Anterior cingulate cortex (tissue), 58 donors: ENCODE data around the gene RIMBP3C.
A peak's percentile ranks its signal among the peaks of the same experiment; 100 is the strongest.
"Not testable (repeated sequence)": the region's sequence is repeated elsewhere in the genome, so short reads cannot be mapped to it uniquely, and the experiment has no call there.

Source experiments
- DNase-seq, 58 donors: peaks; one replicate each; lab custom pipeline; 2025; lab: John Stamatoyannopoulos, UW

The RIMBP3C gene, protein sequence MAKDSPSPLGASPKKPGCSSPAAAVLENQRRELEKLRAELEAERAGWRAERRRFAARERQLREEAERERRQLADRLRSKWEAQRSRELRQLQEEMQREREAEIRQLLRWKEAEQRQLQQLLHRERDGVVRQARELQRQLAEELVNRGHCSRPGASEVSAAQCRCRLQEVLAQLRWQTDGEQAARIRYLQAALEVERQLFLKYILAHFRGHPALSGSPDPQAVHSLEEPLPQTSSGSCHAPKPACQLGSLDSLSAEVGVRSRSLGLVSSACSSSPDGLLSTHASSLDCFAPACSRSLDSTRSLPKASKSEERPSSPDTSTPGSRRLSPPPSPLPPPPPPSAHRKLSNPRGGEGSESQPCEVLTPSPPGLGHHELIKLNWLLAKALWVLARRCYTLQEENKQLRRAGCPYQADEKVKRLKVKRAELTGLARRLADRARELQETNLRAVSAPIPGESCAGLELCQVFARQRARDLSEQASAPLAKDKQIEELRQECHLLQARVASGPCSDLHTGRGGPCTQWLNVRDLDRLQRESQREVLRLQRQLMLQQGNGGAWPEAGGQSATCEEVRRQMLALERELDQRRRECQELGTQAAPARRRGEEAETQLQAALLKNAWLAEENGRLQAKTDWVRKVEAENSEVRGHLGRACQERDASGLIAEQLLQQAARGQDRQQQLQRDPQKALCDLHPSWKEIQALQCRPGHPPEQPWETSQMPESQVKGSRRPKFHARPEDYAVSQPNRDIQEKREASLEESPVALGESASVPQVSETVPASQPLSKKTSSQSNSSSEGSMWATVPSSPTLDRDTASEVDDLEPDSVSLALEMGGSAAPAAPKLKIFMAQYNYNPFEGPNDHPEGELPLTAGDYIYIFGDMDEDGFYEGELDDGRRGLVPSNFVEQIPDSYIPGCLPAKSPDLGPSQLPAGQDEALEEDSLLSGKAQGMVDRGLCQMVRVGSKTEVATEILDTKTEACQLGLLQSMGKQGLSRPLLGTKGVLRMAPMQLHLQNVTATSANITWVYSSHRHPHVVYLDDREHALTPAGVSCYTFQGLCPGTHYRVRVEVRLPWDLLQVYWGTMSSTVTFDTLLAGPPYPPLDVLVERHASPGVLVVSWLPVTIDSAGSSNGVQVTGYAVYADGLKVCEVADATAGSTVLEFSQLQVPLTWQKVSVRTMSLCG (N-terminal part only)

DNA sequence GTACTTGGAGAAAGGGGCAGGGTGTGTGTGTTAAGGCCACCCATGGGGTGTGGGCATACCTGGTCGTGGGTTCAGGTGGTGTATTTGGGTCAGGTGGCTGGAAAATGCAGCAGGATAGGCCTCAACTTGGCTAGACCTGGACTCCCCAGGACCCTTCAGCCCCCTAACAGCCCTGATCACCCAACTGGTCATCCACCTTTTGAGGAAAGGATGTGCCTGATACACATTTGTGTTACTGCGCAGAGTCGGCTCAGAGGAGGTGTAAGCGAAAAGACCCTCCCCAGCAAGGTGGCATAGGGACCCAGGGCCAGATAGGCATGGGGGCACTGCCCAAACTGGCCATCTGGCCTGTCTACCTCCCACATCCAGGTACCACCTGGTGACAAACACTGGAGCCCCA lies at the start of gene RIMBP3C:
Gene RIMBP3C (minus strand): TSS at position 101 of the 400 bp plus-strand sequence. CDS start 485 bp downstream, outside the sequence.
- DNase-seq: not testable (repeated sequence)

DNA sequence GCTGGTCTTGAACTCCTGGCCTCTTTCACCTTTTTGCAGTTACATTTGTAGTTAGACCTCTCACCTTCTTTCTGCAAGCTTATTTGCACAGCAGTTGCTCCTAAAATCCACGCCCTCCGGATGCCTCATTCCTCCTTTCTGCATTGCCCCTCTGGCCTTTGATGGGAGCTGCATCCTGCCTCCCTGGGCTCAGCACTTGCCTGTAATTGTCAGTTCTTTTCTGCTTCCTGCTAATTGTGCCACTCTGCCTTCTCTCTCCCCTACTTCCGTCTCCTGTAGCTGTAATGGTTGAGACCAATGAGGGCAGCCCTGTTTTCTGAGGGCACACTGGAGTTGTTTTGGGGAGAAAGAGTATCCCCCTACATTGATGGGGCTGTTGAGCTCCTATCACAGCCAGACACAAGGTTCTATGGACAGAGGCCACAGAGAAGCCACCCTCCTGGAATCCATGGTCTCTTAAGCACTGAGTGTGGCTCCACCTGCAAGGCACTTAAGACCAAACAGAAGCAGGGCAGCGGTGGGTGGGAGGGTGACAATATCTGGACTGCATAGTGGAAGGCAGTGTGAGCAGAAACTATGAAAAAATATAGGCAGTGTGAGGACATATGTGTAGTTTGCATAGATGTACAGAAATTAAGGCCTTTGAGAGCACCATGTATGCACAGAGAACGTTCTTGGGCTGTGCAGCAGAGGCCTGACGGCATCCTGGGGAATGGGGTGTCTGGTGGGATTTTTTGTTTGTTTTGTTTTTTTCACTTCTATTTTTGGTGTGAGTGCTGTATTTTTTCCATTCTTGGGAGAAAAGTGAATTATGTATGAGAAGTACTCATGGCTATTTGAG lies 48.0 kb upstream of the RIMBP3C start:
- no peak for DNase-seq

DNA sequence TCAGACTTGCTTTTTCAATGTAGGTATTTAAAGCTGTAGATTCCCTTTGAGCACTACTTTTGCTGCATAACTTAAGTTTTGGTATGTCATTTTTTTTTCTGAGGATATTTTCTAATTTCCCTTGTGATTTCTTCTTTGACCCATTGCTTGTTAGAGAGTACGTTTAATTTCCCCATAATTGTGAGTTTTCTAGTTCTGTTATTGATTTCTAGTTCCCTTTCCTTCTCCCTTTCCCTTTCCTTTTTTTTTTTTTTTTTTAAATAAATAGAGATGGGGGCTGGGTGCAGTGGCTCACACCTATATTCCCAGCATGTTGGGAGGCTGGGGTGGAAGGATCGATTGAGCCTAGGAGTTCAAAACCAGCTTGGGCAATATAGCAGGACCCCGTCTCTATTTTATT lies 47.0 kb upstream of the RIMBP3C start:
- no peak for DNase-seq

DNA sequence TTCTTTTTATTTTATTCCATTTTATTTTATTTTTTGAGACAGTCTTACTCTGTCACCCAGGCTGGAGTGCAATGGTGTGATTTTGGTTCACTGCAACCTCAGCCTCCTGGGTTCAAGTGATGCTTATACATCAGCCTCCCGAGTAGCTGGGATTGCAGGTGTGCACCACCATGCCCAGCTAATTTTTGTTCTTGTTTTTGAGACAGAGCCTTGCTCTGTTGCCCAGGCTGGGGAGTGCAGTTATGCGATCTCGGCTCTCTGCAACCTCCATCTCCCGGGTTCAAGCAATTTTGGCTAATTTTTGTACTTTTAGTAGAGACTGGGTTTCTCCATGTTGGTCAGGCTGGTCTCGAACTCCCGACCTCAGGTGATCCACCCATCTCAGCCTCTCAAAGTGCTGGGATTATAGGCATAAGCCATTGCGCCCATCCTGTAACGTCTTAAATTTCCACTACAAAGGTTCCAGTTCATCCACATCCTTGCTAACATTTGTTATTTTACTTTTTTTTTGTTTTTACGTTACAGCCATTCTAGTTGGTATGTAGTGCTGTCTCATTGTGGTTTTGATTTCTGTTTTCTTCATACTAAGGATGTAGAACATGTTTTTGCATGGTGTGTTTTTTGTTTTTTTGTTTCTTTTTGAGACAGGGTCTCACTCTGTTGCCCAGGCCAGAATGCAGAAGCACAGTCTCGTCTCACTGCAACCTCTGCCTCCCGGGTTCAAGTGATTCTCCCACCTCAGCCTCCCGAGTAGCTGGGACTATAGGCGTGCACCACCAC lies 45.3 kb upstream of the RIMBP3C start:
- not testable (repeated sequence) for DNase-seq

DNA sequence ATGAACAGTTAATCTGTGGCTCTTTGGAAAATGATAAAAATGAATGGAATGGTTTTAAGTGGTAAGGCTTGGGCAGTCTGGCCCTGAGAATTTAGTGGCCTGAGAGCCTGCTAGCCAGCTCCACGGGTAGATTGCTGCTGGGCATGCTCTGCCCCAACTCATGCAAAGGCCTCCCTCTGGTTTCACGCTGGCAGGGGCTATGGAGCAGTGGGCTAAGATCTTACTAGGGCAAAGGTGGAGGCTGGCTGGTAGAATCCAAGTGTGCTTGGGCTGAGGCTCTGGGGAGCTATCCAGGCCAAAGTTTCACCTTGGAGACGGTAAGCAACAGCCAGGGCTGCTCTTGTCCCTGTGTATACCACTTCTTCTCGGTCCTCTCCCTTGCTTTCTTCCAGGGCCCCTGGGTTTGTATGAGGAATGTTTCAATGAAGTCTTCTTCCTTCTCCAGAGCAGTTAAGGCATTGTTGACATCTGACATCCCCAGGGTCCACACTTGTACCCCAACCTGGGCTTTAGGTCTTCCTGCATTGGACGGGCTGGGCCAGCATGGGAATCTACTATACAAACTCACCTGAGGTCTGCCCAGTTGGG lies 43.7 kb upstream of the RIMBP3C start:
- peak in 22 of 58 donors; percentile 2 to 49 (median 16) for DNase-seq

DNA sequence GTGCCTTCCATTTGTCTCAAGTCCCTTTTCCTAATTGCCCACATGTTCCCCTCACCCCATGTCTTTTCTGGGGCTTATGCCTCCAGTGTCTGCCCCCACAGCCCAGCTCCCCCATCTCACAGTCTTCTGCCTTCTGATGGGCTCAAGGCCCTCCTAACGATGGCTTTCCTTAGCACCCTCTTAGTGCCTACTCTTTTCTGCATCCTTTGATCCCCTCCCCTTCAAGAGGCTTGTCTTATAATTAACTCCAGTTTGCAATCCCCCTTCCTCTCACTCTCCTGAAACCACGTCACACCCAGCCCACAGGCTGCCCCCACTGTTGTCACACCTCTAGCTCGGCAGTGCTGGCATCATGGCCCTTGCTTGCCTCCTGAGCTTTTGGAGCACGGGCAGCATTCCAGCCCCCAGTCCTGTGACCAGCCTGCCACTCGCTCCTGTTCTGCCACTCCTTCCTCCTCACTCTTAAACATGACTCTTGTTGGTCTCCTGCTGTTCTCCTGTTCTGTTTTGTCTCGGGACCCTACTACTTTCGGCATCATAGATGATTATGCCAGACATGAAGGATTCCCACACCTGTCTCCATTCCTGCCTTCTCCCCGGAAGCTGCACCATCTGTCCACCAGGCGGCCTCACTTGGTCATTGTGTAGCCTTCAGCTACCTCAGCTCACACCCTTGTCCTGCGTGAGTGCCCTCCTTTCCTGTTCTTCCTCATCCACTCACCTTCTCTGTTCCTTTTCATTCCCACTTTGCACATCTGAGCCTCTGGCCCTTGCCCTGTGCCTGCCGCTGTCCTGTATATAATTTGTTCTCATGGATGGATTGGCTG lies 42.4 kb upstream of the RIMBP3C start:
- peak in 12 of 58 donors; percentile 4 to 30 (median 9) for DNase-seq

DNA sequence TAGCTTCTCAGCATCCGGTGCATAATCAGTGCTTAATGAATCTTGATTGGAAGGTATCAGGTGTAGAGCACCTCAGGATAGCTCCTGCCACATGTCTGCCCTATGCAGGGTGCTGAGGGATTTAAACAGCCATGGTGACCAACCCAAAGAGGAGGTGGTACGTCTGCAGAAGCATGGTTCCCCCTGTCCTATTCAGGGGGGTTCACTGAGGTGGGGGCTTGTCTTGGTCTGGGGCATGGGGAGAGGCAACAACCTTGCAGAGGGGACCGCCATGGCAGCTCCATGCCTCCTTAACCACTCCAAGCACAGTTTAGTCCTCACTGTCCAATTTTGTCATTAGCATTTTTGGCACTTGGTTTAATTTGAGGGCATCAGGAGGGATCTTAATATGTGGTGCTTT lies 41.2 kb upstream of the RIMBP3C start:
- DNase-seq: no peak

DNA sequence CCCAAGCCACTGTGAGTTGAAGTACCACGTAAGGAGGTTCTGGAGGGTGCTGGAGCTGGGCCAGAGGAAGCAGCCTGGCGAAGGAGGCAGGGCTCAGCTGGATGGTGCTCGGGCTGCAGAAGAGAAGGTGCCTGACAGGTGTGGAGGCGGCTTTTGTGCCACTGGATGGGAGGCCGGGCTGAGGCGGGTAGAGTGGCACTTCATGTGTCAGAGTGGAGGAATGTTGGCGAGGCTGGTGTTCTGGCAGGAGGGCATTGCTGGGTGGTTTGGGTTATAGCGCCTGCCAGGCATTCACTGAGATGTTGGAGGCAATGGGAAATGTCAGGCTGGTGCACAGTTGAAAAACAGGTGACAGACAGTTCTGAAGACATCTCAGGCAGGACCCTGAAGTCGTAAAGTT lies 40.4 kb upstream of the RIMBP3C start:
- DNase-seq: no peak

DNA sequence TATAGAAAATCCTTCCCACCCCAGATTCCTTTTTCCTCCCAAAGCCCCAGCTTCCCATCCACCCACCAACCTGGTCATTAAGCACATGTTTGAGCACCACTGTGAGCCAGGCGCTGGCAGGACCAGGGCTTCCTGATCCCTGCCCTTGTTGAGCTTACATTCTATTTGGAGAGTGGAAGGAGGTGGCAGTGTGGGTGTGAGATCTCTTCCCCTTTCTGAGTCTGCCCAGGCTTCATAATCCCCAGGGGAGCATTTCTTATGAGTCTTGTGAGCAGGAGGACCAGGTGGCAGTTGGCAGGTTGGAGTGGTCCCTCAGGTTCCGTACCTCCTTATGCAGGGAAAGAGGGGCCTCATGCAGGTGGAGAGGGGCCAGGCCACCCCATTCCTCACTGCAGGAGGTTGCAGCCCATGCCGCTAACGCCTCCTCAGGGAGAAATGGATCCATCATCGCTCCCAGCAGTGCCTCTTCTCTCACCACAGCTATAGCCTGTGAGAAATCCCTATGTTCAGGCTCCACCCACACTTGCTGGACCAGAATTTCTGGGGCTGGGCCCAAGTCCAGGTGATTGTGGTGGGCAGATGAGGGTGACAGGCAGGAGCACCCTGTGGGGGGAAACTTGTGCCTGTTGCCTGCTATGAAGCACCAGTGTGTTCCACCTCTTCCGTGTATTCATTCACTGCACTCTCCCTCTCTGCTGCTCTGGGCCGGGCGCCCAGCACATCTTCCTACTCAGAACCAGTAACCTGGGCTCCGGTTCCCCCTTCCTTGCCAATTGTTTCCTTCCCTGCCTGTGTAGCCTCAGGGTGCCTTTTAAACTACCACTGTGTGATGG lies 39.8 kb upstream of the RIMBP3C start:
- DNase-seq: peak in 29 of 58 donors; percentile 6 to 78 (median 25)

DNA sequence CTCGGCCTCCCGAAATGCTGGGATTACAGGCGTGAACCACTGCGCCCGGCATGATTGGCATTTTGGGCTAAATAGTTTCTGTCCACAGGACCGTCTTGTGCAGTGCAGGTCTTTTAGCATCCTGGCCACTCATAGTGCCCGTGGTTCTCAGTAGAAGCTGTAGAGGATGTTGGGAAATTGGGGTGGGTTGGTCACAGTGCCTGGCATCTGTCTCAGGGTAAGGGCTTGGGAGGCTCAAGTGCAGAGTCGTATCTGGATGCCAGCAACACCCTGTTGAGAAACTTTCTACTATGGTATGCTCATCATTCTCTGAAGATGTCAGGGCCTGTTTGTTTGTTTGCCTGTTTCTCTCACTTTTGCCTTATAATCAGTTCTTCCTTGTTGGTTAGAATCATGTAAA lies 38.1 kb upstream of the RIMBP3C start:
- DNase-seq: no peak

DNA sequence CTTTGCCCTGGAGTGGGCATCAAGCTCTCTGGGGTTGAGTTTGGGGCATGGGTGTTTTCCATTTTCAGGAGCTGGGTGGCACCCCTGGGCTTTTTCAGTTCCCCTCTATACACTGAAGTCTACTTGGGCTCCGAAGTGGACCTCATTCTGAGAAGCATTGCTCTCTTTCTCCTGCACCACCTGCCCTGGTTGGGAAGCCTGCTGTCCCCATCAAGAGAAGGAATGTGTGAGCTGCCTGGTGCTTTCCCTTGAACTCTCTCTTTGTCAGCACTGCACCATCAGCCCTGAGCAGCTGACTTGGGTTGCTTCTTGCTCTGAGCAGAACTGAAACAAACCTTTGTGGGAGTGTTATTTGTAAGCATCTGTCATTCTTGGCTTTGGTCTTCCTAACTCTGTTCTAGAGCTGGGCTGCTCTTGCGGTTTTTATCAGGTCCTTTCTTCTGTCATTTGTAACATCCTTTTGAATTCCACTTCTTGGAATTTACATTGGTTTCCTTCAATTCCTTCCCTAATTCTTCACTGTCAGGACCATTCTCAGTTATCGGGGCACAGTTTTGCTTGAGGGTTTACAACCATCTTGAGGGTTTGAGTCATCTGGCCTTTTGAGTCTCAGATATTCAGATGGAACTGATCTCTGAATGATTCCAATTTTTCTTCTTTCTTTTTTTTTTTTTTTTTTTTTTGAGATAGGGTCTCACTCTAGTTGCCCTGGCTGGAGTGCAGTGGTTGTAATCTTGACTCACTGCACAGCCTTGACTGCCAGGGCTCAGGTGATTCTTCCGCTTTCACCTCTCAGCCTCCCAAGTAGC lies 36.7 kb upstream of the RIMBP3C start:
- peak in 40 of 58 donors; percentile 4 to 83 (median 37) for DNase-seq

DNA sequence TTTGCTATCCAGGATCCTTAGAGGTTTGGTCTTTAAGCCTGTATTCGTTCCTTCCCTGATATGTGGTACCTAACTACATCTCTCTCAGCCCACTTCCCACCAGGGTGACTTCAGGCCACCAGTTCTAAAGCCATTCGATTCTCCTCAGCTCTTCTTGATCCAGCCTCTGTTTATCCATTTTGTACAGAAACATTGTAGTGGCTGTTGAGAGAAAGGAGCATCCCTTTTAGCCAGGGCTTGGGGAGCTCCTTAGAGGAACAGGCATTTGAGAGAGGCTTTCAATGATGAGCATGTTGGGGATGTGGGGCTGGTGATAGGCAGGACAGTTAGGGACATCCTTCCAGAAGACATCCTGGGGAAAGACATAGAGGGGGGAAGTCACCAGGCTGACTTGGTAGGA lies 34.1 kb upstream of the RIMBP3C start:
- no peak for DNase-seq

DNA sequence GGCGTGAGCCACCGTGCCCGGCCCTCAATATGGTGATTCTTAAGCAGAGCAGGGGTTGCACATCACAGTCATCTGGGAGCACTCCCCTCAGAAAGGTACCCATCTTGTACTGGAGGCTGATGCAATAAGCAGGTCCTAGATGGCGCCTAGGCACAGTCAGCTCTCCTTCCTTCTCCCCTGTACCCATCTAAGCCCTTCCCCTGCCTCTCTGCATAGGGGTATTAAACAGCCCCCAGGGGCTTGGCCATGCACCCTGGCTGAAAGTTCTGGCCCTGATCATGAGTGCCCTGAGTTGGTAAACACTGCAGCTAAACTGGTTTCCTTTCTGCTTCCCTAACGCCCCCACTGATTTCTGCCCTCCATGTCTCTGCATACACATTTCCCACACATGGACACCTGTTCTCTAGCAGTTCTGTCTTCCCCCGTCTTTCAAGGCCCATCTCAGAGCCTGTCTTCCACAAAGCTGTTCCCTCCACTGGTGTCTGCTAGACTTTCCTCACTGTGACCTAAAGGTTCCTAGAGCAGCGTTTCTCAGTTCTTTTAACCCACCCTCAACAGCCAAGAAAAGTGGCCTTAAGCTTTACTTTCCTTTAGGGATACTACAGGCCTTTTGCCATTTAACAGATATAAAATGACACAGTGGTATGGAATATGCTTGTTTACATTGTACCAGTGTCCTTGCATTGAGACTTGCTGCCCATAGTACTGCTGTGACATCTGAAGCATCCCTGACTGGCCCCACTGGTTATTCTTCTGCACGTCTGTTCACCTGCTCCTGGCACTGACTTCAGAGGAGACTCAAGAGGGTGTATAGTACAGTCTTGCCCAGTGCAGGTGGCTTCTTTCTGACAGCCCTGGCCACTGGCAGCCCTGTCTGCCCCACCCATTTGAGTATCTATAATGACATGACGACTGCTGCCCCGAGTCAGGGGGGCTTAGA lies 31.8 kb upstream of the RIMBP3C start:
- peak in 12 of 58 donors; percentile 3 to 66 (median 12) for DNase-seq

DNA sequence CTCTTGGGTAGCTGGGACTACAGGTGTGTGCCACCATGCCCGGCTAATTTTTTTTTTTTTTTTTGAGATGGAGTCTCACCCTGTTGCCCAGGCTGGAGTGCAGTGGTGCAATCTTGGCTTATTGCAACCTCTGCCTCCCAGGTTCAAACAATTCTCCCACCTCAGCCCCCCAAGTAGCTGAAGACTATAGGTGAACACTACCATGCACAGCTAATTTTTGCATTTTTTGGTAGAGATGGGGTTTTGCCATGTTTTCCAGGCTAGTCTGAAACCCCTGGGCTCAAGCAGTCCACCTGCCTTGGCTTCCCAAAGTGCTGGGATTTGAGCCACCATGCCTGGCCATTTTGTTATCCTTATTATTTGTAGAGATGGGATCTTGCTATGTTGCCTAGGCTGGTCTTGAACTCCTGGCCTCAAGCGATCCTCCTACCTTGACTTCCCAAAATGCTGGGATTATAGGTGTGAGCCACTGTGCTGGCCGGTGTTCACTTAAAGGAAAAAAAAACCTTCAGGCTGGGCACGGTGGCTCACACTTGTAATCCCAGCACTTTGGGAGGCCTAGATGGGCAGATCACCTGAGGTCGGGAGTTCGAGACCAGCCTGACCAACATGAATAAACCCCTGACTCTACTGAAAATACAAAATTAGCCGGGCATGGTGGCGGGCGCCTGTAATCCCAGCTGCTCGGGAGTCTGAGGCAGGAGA lies 29.9 kb upstream of the RIMBP3C start:
- DNase-seq: not testable (repeated sequence)
